GM20431 (cell line): ENCODE measurements around the gene DAP.

ENCODE experiments used
- in situ Hi-C: fragments of 300-500 bp; cut with MseI, MboI; formaldehyde crosslinking; loops from one replicate; pipeline ENCODE4 v1.15.0; 2020; ENCODE audit warnings: low sequenced_read_pairs; ENCODE audit not compliant: unreplicated experiment

Gene DAP

GRCh38 chr5:10761933-10762775 is 1.1 kb upstream of the DAP start:
- in situ Hi-C loops = no loop called here

- in situ Hi-C loops = no loop called here
Measured at GRCh38 chr5:10760921-10761184, 181 bp downstream of the DAP start.

DNA sequence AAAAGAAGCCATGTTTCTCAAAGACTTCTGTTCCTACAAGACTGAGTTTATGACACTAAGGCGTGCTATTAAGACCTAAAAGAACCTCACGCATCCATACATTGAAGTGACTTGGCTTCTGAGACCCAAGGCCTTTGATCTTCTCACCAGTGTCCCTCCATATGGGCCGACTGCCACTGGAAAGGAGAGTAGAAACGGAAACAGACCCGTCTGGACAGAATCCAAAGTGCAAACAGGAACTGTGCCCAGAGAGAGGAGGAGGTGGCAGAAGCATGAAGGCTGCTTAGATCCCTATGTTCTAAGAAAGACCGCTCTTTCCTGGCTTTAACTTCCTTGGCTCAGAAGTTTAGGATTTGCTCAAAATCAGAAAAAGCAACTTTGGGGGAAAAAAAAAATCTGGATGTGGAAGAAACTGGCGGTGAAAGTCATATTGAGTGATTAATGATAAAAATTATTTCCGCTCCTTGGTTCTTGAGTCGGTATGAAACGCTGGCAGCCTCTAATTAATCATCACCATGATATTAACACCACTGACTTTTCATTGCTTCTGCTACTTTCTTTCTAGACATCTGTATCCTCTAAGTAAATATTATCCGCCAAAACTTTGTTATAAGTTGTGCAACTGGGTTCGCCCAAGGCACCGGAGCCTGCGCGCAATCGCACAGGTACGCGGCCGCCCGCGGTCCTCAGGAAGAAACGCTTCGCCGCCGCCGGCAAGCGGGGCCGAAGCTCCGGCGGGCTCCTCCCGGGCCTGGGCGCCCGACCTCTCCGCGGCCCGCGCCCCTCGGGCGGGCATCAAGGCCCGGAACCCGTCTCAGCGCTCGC is 726 bp downstream of the DAP start:
- in situ Hi-C loops = no loop called here

DNA sequence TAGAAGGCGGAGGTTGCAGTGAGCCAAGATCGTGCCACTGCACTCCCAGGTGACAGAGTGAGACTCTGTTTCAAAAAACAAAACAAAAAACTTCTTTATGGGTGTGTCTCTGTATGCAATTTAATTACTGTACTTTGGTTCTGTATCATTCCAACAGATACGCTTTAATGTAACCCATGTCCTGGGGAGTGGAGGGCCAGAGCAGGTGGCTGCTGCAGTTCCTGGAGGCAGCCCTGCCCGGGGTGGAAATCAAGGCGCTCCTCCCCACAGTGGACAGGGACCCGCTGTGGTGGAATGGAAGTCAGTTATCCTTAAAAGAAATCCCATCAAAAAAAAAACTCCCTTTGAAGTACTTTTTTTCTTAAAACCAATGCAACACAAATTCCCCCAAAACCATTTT is 1.9 kb downstream of the DAP start:
- in situ Hi-C loops = no loop called here

GRCh38 chr5:10757922-10758555 is 3.0 kb downstream of the DAP start:
- in situ Hi-C loops = no loop called here

DNA sequence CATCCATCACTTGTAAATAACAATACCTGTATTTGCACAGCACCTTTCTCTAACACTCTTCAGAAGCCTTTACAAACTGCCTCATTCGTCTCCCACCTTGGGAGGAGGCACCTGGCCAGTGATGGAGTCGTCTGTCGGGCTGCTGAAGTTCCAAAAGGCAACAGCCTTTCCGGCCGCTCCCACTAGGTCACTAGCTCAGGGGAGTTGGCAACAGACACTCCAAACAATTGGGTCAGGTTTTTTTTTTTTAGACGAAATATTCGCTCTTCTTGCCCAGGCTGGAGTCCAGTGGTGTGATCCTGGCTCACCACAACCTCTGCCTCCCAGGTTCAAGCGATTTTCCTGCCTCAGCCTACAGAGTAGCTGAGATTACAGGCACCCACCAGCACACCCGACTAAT is 4.0 kb downstream of the DAP start:
- in situ Hi-C loops = no loop called here

GRCh38 chr5:10756549-10756948 is 4.5 kb downstream of the DAP start:
- in situ Hi-C loops = no loop called here

- in situ Hi-C loops = no loop called here
Measured at GRCh38 chr5:10753178-10753577, 7.9 kb downstream of the DAP start.

- in situ Hi-C loops = no loop called here
Measured at GRCh38 chr5:10752451-10752850, 8.6 kb downstream of the DAP start.

- in situ Hi-C loops = no loop called here
Measured at GRCh38 chr5:10750909-10751308, 10.1 kb downstream of the DAP start.

DNA sequence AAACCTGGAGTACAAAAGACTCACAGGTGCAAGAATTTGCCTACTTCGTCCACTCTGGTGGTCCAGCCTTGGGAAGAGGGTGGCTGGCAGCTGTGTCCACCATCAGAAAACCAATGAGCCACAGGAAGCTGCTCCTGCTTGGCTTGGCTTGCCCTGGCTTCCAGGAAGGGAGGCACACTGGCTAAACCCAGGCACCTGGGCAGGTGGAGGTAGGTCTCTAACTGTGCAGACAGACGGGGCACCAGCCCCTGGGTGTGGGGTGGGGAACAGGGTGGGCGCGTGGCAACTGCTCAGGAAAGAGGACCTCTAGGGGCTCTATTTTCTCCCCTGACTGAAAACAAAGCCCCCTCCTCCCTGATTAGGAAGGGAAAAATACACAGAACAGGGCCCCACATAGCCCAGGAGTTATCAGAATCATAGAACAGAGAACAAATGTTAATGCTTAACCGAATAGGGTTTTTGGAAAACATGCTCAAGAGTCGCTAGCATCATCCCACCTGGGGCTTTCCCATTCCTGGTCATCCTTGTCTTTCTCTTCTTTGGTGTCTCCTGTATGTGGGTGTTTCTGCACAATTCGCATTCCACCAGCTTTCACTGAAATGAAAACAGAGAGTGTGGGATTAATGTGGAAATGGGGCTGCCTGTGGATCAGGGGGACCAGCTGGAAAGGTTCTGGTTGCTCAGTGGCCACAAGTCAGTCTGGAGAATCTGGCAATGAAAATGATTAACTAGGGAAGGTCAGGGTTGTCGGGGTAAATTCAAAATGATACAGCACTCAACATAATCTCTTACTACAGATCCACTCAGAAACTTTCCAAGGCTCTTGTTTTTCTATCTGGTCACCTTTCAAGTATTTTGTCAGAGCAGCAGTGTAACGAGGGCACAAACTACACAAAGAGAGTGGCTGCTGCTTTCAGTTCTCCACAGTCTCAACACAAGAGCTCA is 13.1 kb downstream of the DAP start:
- in situ Hi-C loops = no loop called here

GRCh38 chr5:10746711-10747110 is 14.3 kb downstream of the DAP start:
- in situ Hi-C loops = no loop called here

- in situ Hi-C loops = no loop called here
Measured at GRCh38 chr5:10745133-10745532, 15.9 kb downstream of the DAP start.

DNA sequence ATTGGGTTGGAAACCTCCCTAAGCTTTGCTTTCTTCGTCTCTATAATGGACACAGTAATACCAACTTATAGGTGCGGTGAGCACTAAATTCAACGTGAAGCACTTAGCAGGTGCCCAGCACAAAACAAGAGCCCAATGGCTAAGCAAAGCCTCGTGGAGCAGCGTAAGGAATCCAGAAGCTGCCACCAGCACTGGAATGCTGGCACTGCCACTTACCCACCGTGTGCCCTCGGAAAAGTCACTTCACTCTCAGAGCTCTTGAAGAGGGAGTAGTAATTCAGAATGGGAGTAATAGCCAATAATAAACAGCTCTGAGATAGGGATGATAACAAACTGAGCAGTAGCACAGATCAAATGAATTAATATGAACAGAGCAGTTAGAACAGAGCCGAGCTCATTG is 16.4 kb downstream of the DAP start:
- in situ Hi-C loops = no loop called here

- in situ Hi-C loops = no loop called here
Measured at GRCh38 chr5:10743951-10744350, 17.1 kb downstream of the DAP start.

DNA sequence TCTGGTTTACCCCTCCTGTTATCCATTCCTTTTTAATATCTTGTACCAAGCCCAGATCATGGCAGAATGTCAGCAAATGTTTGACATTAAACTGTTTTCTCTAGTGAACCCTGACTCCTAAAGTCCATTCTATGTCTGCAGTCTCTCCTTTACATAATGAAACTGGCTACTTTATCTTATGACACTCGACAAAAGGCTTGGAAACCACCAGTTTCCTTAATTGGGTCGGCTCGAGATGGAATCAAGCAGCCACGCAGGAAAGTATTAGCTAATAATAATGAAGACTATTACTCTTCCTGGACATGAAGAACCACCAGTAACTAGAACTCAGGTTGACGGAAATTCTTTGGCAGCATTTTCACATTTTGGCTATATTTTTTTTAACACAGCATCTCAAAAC is 17.5 kb downstream of the DAP start:
- in situ Hi-C loops = no loop called here

DNA sequence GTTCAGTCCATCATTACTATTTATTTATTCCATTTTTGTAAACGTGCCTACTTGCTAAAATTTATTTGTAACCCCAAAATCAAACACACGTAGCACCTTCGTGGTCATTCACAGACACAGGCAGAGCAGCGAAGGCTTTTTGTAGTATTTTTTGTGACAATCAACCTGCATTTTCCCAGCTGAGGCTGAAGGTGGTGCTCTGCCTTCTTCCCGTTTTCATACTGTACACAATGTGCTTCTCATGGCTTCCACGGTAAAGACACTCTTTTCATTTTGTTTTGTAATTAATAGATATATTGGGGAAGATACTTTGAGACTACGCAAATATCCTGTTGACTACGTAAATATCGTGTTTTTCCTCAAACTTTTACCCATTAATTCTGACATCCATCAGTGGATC is 19.4 kb downstream of the DAP start:
- in situ Hi-C loops = no loop called here

- in situ Hi-C loops = no loop called here
Measured at GRCh38 chr5:10740384-10740783, 20.6 kb downstream of the DAP start.

GRCh38 chr5:10737880-10738279 is 23.2 kb downstream of the DAP start:
- in situ Hi-C loops = no loop called here

DNA sequence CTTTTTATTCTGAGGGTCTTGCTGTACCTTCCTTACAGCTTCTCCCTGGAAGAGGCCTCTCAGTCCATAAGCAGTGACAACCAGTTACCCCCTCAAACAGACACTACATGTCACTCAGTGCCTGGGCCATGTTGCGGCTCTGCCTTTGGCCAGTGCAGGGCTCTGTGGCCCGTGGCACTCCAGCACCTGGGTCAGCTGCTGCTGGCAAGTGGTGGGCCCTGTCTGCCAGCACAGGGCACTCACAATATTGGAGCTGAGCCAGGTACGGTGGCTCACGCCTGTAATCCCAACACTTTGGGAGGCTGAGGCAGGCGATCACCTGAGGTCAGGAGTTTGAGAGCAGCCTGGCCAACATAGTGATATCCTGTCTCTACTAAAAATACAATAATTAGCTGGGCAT is 24.2 kb downstream of the DAP start:
- in situ Hi-C loops = no loop called here
